A549 (cell line): ENCODE measurements around the gene MNX1. TPM values are rescaled to one million over a fixed set of nuclear protein-coding genes. Genes with fewer than 3 reads are reported as not detected.

Experiments used
- ATAC-seq, 2 experiments: fragments of 200-7000 bp in 1 of 2; fragments of >200 bp in 1 of 2; cut with Nextera tagmentation in 1 of 2; cut with Tn5 transposase in 1 of 2; 3 replicates each; pipeline versions ENCODE4 v1.8.0 to v1.9.1; 2018 to 2020; ENCODE audit warnings: mild to moderate bottlenecking in 1 of 2, moderate library complexity in 1 of 2
- CTCF ChIA-PET: fragments of 300-600 bp; sonication (Branson Sonifier 250); formaldehyde crosslinking; extraction: SDS; loops from one replicate; lab custom pipeline; 2021; ENCODE audit warnings: antibody characterized with exemption, inconsistent platforms; lab: Yijun Ruan, JAX
- POLR2A ChIA-PET: fragments of 350-600 bp; formaldehyde crosslinking; extraction: SDS; loops from one replicate; lab custom pipeline; 2021; ENCODE audit warnings: antibody characterized with exemption, inconsistent platforms; lab: Yijun Ruan, JAX
- DNase-seq, 2 experiments: peaks; one replicate each; pipeline versions ENCODE4 v3.0.0 to v3.0.0-alpha.2; 2011 to 2016; ENCODE audit warnings: low read depth in 1 of 2, low spot score in 1 of 2
- FAIRE-seq: peaks from 2 replicates; lab custom pipeline; 2011; peaks lifted over from hg19 to GRCh38; lab: Jason Lieb, UNC
- H3K27ac ChIP-seq, 2 experiments: fragments of >200 bp; sonication (Bioruptor Twin); formaldehyde crosslinking; 3 replicates each; pipeline ENCODE4 v1.5.1; 2016 to 2017
- H3K4me1 ChIP-seq: fragments of >200 bp; sonication (Bioruptor Twin); formaldehyde crosslinking; 3 replicates; pipeline ENCODE4 v1.6.1; 2016
- H3K4me2 ChIP-seq: fragments of >200 bp; sonication (Bioruptor Twin); formaldehyde crosslinking; 3 replicates; pipeline ENCODE4 v1.6.1; 2016
- H3K4me3 ChIP-seq: fragments of >200 bp; sonication (Bioruptor Twin); formaldehyde crosslinking; 3 replicates; pipeline ENCODE4 v1.5.1; 2016
- H3K9me3 ChIP-seq: fragments of >200 bp; sonication (Bioruptor Twin); formaldehyde crosslinking; 3 replicates; pipeline ENCODE4 v1.6.1; 2016
- ATOH8 ChIP-seq: fragments of 250-450 bp; sonication (Bioruptor Pico); IDR thresholded peaks from 2 replicates; pipeline ENCODE4 v1.5.0; 2020; ENCODE audit warnings: low read depth, mild to moderate bottlenecking, moderate library complexity
- CBX2 ChIP-seq: fragments of 200-600 bp; sonication (generic); IDR thresholded peaks from 2 replicates; pipeline ENCODE4 v1.6.1; 2016; ENCODE audit warnings: low read depth, mild to moderate bottlenecking, borderline replicate concordance
- CEBPB ChIP-seq, 2 experiments: fragments of >200 bp in 1 of 2; sonication (Bioruptor Twin) in 1 of 2; formaldehyde crosslinking in 1 of 2; IDR thresholded peaks; 2 replicates each; pipeline ENCODE4 v1.6.1; 2012 to 2016
- CHD4 ChIP-seq: fragments of 200-600 bp; sonication (generic); IDR thresholded peaks from 2 replicates; pipeline ENCODE4 v1.6.1; 2016; ENCODE audit warnings: antibody characterized with exemption, mild to moderate bottlenecking, borderline replicate concordance
- CTCF ChIP-seq: fragments of >200 bp; sonication (Bioruptor Twin); formaldehyde crosslinking; IDR thresholded peaks from 3 replicates; pipeline ENCODE4 v1.5.1; 2016
- E2F6 ChIP-seq: IDR thresholded peaks from 2 replicates; pipeline ENCODE4 v1.6.1; 2012; ENCODE audit warnings: low read depth, borderline replicate concordance
- EHMT2 ChIP-seq: fragments of 200-600 bp; sonication (generic); IDR thresholded peaks from 2 replicates; pipeline ENCODE4 v1.6.1; 2016; ENCODE audit warnings: antibody characterized with exemption, low read depth, mild to moderate bottlenecking, moderate library complexity
- EP300 ChIP-seq, 2 experiments: fragments of >200 bp; sonication (Bioruptor Twin); formaldehyde crosslinking; IDR thresholded peaks; 2 replicates in 1 of 2; 3 replicates in 1 of 2; pipeline ENCODE4 v1.6.1; 2016 to 2017
- HDAC2 ChIP-seq: fragments of 200-600 bp; sonication (generic); IDR thresholded peaks from 2 replicates; pipeline ENCODE4 v1.6.1; 2016
- HEYL ChIP-seq: fragments of 250-450 bp; sonication (Bioruptor Pico); IDR thresholded peaks from 2 replicates; pipeline ENCODE4 v1.8.0; 2021; ENCODE audit warnings: mild to moderate bottlenecking, moderate library complexity
- HOXB13 ChIP-seq: fragments of 250-450 bp; sonication (Bioruptor Pico); IDR thresholded peaks from 2 replicates; pipeline ENCODE4 v1.5.0; 2020; ENCODE audit warnings: low read depth, mild to moderate bottlenecking, moderate library complexity
- KDM1A ChIP-seq: fragments of 200-600 bp; sonication (generic); IDR thresholded peaks from 2 replicates; pipeline ENCODE4 v1.6.1; 2016; ENCODE audit warnings: low read depth, mild to moderate bottlenecking
- MAX ChIP-seq: IDR thresholded peaks from 2 replicates; pipeline ENCODE4 v1.6.1; 2012
- MAZ ChIP-seq: fragments of 150-350 bp; IDR thresholded peaks from 2 replicates; pipeline ENCODE4 v1.6.1; 2014; ENCODE audit warnings: antibody characterized with exemption, low read depth, low read length, borderline replicate concordance
- MYC ChIP-seq: IDR thresholded peaks from 2 replicates; pipeline ENCODE4 v1.6.1; 2012; ENCODE audit warnings: mild to moderate bottlenecking, inconsistent platforms, low read length, improper control_type of control experiment, borderline replicate concordance
- NFE2L2 ChIP-seq: fragments of 150-350 bp; conservative IDR thresholded peaks from 2 replicates; pipeline ENCODE4 v1.6.1; 2014; ENCODE audit warnings: low read length
- POLR2A ChIP-seq: IDR thresholded peaks from 2 replicates; pipeline ENCODE4 v1.6.1; 2012; ENCODE audit warnings: mild to moderate bottlenecking, low read length
- RAD21 ChIP-seq, 2 experiments: fragments of >200 bp in 1 of 2; sonication (Bioruptor Twin) in 1 of 2; formaldehyde crosslinking in 1 of 2; IDR thresholded peaks in 1 of 2; conservative IDR thresholded peaks in 1 of 2; 2 replicates in 1 of 2; 3 replicates in 1 of 2; pipeline ENCODE4 v1.6.1; 2012 to 2018; ENCODE audit warnings: inconsistent platforms in 1 of 2
- RARB ChIP-seq: fragments of 250-450 bp; sonication (Bioruptor Pico); IDR thresholded peaks from 2 replicates; pipeline ENCODE4 v1.8.0; 2021; ENCODE audit warnings: mild to moderate bottlenecking, moderate library complexity
- RCOR1 ChIP-seq: fragments of 150-350 bp; IDR thresholded peaks from 2 replicates; pipeline ENCODE4 v1.6.1; 2014; ENCODE audit warnings: antibody characterized with exemption, low read length, low read depth
- RFX5 ChIP-seq: fragments of 450-650 bp; IDR thresholded peaks from 2 replicates; pipeline ENCODE4 v1.7.1; 2014; ENCODE audit warnings: antibody characterized with exemption, mild to moderate bottlenecking, moderate library complexity
- RNF2 ChIP-seq: fragments of 200-600 bp; sonication (generic); IDR thresholded peaks from 2 replicates; pipeline ENCODE4 v1.6.1; 2016; ENCODE audit warnings: low read depth, mild to moderate bottlenecking, antibody characterized with exemption, moderate library complexity, borderline replicate concordance
- SMC3 ChIP-seq: fragments of >200 bp; sonication (Bioruptor Twin); formaldehyde crosslinking; IDR thresholded peaks from 3 replicates; pipeline ENCODE4 v1.6.1; 2018; ENCODE audit warnings: inconsistent platforms
- SREBF2 ChIP-seq: fragments of 450-650 bp; IDR thresholded peaks from 2 replicates; pipeline ENCODE4 v1.6.1; 2014; ENCODE audit warnings: mild to moderate bottlenecking, moderate library complexity
- TFCP2L1 ChIP-seq: fragments of 250-450 bp; sonication (Bioruptor Pico); IDR thresholded peaks from 2 replicates; pipeline ENCODE4 v1.5.0; 2021; ENCODE audit warnings: mild to moderate bottlenecking
- TP53 ChIP-seq: fragments of 250-450 bp; sonication (Bioruptor Pico); IDR thresholded peaks from 2 replicates; pipeline ENCODE4 v1.5.0; 2021; ENCODE audit warnings: mild to moderate bottlenecking, moderate library complexity
- ZC3H11A ChIP-seq: fragments of 450-650 bp; IDR thresholded peaks from 2 replicates; pipeline ENCODE4 v1.6.1; 2014; ENCODE audit warnings: antibody characterized with exemption, mild to moderate bottlenecking
- WGBS: methylation state at CpG from one replicate; pipeline ENCODE4 v1.1.6; 2017; ENCODE audit errors: missing lambda C conversion rate; 5-methylcytosine and 5-hydroxymethylcytosine counted together
- polyA plus RNA-seq, 4 experiments: library from polyadenylated mRNA; depleted of rRNA in 3 of 4; stranded (reverse); fragments of >200 nt; fragmentation: RNase III in 1 of 4; extraction: RNeasy Plus Mini Kit Qiagen cat#74134 plus additional on column Dnase treatment in 1 of 4; gene quantifications; 2 replicates in 3 of 4; 3 replicates in 1 of 4; pipeline ENCODE4 v1.2.3, GENCODE V29; 2011 to 2017

Gene MNX1
- polyA plus RNA-seq, 2 of the 4 experiments (the other 2 are of a cell fraction): 0.70 to 4.5 TPM

GRCh38 chr7:157014635-157015555 lies 4.4 kb upstream of the MNX1 start:
- FAIRE-seq: no peak

GRCh38 chr7:157013602-157014549 lies 3.4 kb upstream of the MNX1 start:
- Histone ChIP-seq H3K4me2 (no peak overlapping the region), H3K27ac (no peak overlapping the region), H3K4me1 (peaks cover 6% of the 10 kb centered on the region; the same call in 2 of the 3 replicates), H3K9me3 (no peaks in the 10 kb centered on the region), H3K4me3 (no peak overlapping the region)
- FAIRE-seq (no peak), ATAC-seq (no peak), DNase-seq (no peak)
- no peak for TF ChIP-seq SMC3
- no peak for TF ChIP-seq MAZ
- TF ChIP-seq CTCF: no peak
- TF ChIP-seq RCOR1: no peak
- TF ChIP-seq HEYL (CRISPR knock-in tag): no peak
- TF ChIP-seq EP300 (IDR thresholded peaks at IDR 0.05): no peak
- no peak for TF ChIP-seq RARB (CRISPR knock-in tag)
- TF ChIP-seq NFE2L2: no peak
- no peak for TF ChIP-seq TP53
- no peak for TF ChIP-seq RFX5
- no peak for TF ChIP-seq POLR2A
- TF ChIP-seq MYC: no peak
- TF ChIP-seq RNF2: no peak
- no peak for TF ChIP-seq RAD21 (conservative IDR thresholded peaks at IDR 0.05 in 1 of 2, IDR thresholded peaks at IDR 0.05 in 1 of 2)
- WGBS: 87% methylated on average over 13 of the region's 13 CpGs
- POLR2A ChIA-PET: no interaction called here
- CTCF ChIA-PET: interaction anchor here (0.9 to 1.6 kb wide), 3 partner anchors 10 to 64 kb away, joined by 3 to 5 read pairs (median 3); partner anchors contain the start of gene NOM1

More at GRCh38 chr7:157014635-157015555, 4.4 kb upstream of the MNX1 start:
- 81% methylated on average over 11 of the region's 12 CpGs for WGBS
- ATAC-seq: no peak
- POLR2A ChIA-PET: no interaction called here
- TF ChIP-seq CBX2: no peak
- TF ChIP-seq POLR2A: no peak
- TF ChIP-seq TP53: no peak
- no peak for TF ChIP-seq RARB (CRISPR knock-in tag)
- TF ChIP-seq EP300 (IDR thresholded peaks at IDR 0.05): no peak
- TF ChIP-seq ATOH8 (CRISPR knock-in tag): no peak
- TF ChIP-seq CEBPB (IDR thresholded peaks at IDR 0.05): no peak
- TF ChIP-seq MAZ: no peak
- no peak for TF ChIP-seq TFCP2L1 (CRISPR knock-in tag)
- no peak for TF ChIP-seq ZC3H11A
- TF ChIP-seq CHD4: no peak
- no peak for TF ChIP-seq SREBF2
- TF ChIP-seq RFX5: no peak
- no peak for TF ChIP-seq MAX
- TF ChIP-seq HOXB13 (CRISPR knock-in tag): no peak
- no peak for TF ChIP-seq KDM1A
- TF ChIP-seq HDAC2: no peak
- no peak for TF ChIP-seq E2F6
- TF ChIP-seq EHMT2: no peak
- Histone ChIP-seq H3K27ac (no peak overlapping the region), H3K9me3 (no peaks in the 10 kb centered on the region), H3K4me2 (no peak overlapping the region), H3K4me1 (peaks cover 6% of the 10 kb centered on the region; the same call in 2 of the 3 replicates), H3K4me3 (no peak overlapping the region)
- DNase-seq: no peak
- CTCF ChIA-PET: interaction anchor here (1.0 to 1.6 kb wide), 2 partner anchors 9 to 65 kb away, joined by 3 to 5 read pairs; partner anchors contain the start of gene NOM1
